COLO829 (cell line): ENCODE measurements around the gene TMEM163.
"Not testable (repeated sequence)": the region's sequence is repeated elsewhere in the genome, so short reads cannot be mapped to it uniquely, and the experiment has no call there.

Source experiments
- DNase-seq: peaks from one replicate; pipeline ENCODE4 v3.0.0; 2012; ENCODE audit warnings: low spot score

The TMEM163 gene

DNA sequence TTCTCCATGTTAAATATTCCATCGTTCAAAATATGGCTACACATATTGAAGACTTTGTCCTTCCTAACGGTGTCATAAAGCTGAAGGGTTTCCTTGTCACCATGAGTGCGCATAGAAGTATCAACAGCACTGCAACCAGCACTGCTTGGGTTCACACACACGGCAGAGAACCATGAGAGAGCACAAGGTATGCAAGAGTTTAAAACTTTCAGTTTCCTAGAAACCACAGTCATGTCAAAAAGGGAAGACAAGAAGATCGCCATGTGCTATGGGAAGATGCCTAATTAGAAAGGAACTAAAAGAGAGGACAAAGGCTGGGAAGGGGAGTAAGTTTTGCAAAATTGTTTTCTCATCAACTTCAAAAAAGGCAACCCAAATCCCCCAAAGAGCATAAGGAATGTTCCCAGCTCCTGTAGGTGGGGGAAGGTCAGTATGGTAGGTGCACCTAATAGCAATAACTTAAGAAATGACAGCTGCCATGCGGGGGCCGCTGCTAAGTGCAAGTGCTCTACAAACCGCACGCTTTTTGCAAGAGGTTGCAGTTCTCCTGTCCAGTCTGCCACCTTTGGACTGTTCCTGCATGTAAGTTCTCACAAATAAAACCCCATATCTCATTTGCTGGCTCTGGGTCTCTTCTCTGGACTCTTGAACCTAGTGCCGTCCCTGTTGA, 136.8 kb downstream of the TMEM163 start:
- no peak for DNase-seq

DNA sequence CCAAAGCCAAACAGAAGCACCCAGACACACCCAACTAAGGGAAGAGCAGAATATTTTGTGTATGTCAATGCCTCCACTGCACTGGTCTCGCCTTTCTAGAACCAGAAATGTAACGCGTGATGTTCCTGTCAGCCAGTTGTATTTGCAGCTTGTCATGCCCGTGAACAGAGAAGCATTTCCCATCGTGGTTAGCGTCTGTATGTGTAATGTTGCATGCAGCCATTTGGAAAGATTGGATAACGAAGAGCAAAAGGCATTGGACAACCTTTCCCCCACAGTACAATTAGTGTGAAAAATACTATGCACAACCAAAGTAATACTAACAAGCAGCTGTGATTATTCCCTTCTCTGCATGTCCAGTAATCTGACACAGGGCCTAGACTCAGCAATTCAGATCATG, 140.5 kb downstream of the TMEM163 start:
- DNase-seq = no peak

DNA sequence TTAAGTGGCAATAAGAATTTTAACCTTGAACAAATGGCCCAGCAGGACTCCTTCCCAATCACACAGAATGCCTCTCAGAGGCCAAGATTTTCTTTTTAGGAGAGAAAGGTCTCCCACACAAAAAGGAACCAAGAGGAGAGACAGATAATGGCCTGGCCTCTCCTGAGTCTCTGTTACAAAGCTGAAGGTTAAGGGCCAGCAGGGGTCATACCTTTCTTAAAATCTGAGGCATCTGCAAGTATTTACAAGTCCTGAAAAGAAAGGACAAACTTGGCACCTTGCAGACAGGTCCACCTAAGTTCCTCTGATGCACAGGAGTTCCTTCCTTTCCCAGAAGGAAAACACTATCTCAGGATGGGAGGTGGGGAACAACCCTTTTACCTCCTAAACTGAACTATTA, 142.3 kb downstream of the TMEM163 start:
- no peak for DNase-seq

DNA sequence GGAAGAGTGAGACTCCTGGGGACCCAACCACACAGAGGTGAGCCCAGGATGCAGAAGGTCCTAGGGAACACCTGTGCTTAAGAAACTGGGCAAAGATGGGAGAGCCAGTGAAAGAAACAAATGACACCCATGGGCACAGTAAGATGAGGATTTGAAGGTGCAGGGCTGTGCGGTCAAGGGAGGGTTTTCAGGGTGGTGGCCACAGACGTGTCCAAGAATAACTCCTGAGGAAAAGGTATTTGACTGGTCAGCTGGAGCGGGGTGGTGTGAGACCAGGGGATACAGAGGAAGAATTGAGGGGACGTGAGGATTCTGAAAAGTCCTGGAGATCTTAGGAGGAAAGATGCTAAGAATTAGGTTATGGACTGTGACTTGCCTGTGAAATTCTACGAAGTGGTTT, 142.9 kb downstream of the TMEM163 start:
- DNase-seq = no peak

DNA sequence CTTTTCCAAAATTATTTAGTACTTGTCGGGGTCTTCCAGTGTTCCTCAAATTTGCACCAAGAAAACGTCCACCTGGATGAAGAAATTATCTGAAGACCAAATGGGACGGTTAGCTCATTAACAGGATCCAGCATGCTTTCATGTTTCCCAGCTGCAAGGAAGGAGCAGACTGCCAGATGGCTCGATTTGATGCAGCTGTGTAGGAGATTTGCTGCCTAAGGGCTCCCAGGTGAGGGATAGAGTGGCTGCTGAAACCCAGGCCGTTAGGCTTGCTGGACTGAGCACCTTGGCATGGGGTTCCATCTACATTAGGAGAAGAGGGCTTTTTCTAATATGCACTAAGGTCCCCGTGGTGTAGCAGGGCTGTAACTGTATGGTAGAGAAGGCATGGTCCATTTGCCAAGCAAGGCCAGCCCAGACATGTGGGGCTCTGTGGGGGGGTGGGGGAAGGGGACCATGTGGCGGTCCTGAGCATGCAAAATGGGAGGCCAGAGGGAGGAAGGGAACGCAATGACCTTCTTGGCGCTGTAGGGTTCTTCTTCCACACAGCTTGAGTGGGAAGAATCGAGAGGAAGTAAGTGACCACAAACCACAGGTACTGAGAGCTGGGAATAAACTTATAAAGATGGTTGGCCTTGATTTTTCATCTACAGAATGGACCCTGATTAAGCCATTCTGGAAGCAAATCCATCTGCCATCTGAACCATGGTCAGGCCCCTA, 144.0 kb downstream of the TMEM163 start:
- no peak for DNase-seq

DNA sequence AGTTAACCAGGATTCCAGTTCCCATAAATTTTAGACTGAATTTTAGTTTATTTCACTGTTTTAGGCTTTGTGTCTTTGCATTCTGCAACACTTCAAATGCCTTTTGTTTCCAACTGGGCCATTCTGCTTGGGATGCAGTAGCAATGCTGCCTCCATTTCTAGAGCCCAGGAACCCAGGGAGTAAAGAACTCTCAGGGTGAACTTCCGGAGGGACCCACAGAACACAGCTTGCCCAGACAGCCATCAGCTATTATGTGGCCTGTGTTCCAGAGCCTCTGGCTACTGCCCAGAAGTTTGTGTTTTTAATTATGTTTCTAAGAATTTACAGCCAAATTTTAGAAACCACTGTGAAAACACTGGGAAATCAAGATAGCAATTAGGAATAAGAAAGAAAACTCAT, 145.1 kb downstream of the TMEM163 start:
- DNase-seq = no peak

DNA sequence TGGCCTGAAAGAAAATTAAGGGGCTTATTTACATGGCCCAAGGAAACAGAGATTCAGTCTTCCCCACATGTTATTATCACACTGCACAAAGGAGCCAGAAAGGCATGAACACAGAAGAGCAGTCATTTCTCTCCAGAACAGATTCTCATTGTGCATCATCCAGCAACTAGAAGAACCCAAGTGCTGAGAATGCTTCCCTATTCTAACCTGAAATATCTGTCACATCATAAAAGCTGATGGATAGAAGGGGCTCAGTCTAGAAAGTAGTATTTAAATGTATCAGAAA, 145.8 kb downstream of the TMEM163 start:
- DNase-seq = no peak

DNA sequence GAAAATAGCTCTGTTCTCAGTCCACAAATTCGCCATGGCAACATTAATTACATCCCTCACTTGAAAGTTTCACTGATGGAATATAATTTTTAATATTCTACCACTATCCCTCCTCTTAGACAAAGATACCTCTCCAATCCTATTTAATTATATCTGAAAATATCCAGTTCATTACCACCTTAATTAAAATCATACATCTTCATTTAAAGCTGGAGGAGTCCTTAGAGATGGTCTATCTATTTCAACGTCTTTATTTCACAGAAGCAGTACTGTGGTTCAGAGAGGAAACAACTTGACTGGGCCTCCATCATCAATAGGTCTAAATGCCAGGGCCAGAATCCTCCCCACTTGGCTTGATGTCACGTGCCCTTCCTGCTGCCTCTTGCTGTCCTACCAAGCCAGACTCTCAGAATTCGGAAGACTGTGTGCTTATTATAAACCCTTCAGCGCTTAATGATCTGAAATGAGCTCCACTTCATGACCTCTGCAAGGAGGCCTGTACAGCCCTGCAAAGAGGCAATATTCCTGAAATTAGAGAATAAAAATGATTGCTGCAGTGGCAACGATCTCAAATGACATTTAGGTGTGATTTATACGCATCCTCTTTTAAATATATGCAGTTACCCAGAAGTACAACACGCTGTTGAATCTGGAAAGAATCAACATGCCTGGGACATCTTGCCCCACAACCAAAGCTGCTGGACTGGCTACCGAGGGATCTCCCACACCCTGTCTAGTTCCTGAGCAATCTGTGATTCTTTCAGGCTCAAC, 146.3 kb downstream of the TMEM163 start:
- DNase-seq = no peak

DNA sequence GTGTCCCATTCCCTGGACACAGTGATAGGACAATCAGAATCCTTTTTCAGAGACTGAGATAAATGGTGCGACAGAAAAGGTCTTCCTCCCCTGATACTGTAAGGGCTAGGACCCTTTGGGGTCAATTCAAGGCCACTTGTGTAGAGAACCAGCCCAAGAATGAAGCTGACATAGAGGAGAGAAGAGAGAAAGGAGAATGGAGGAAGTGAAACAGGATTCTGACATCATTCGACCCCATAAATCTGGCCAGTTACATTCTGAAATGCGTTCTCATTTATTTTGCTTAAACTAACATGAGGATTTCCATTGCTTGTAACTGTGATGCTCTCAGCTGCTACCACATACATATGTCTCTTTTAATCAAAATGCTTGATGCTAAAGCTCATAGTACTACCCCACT, 148.1 kb downstream of the TMEM163 start:
- DNase-seq = no peak

DNA sequence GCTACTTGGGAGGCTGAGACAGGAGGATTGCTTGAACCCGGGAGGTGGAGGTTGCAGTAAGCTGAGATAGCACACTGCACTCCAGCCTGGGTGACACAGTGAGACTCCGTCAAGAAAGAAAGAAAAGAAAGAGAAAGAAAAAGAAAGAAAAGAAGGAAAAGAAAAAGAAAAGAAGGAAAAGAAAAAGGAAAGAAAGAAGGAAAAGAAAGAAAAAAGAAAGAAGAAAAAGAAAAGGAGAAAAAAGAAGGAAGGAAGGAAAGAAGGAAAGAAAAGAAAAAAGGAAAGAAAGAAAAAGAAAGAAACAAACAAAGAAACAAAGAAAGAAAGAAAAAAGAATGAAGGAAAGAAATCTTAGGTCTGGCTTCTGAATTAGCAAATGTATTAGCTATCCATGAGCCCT, 150.4 kb downstream of the TMEM163 start:
- DNase-seq = no peak

DNA sequence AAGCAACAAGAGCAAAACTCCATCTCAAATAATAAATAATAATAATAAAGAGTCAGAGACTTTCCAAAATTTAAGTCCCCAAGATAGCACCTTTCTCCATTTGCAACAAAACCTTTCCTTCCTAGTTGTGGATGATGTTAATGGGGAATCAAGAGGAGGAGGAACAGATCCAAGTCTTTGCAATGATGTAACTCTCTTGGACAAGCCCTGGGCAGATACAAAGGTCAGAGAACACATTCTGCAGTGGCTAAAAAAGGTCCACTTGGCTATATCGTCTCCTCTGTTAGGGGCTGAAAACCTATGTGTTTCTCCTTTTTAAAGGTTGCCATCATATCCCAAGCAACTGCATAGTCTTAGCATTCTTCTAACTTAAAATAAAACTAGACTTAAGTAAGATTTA, 151.1 kb downstream of the TMEM163 start:
- DNase-seq = no peak

DNA sequence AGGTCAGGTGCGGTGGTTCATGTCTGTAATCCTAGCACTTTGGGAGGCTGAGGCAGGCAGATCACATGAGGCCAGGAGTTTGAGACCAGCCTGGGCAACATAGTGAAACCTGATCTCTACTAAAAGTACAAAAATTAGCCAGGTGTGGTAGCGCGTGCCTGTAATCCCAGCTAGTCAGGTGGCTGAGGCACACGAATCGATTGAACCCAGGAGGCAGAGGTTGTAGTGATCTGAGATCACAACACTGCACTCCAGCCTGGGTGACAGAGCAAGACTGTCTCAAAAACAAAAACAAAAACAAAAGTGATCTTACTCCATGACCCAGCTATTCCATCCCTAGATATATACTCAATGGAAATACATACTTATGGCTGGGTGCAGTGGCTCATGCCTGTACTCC, 153.8 kb downstream of the TMEM163 start:
- DNase-seq = not testable (repeated sequence)

DNA sequence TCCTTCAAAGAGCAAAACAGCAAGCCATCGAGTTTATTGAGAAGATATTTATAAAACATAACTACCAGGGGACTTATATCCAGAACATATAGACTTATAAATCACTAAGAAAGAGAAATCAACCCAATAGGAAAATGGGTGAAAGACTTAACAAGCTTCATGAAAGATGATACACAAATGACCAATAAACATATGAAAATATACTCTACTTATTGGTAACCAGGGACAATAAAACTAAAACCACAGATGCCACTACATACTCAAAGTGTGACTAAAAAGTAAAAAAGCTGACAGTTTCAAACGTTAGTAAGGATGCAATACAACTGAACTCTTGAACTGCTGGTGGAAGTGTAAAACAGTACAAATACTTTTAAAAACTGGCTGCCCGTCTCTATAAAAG, 154.3 kb downstream of the TMEM163 start:
- DNase-seq = no peak

DNA sequence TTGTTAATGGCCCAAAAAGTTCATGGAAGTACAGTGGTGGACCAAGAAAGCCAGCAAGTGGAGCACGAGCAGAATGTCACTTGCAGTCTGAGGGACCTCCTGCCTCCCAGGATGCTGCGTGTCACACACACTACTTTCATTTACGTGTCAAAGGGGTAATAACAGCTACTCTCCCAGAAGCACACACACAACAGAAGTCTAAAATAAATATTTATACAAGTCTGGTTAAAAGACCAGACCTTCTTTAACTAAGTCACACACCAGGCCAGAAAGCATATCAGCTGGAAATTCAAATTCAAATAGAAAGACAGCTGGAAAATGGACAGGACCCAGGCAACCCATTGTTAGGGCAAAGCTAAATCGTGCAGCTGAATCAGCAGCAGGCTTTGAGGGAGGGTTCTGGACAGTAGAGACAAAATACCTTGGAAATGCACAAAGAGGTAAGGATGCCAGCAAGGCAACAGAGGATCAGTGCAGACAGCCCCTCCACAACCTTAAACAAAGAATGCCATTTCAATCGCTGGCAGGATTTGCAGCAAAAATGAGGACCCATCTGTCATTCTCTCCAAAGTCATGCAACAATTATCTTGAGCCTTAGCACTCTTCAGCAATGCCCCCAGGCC, 160.5 kb downstream of the TMEM163 start:
- DNase-seq = no peak

DNA sequence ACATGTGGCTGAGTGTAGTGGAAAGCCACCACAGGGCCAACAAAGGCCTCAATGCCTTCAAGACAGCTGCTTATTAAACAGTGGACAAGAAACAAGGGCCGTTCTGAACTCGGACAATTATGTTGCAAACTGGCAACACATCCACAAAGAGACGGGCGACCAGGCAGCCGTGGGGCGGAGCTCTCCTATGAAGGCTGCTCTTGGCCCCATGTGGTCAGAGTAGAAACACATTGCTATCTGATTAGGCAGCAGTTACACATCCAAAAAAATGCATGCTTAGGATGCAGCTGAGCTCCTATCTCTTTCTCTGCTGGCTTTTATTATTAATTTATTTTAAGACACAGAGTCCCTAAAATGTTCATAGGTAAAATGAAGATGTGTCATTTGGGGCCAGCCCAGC, 163.4 kb downstream of the TMEM163 start:
- DNase-seq = no peak

DNA sequence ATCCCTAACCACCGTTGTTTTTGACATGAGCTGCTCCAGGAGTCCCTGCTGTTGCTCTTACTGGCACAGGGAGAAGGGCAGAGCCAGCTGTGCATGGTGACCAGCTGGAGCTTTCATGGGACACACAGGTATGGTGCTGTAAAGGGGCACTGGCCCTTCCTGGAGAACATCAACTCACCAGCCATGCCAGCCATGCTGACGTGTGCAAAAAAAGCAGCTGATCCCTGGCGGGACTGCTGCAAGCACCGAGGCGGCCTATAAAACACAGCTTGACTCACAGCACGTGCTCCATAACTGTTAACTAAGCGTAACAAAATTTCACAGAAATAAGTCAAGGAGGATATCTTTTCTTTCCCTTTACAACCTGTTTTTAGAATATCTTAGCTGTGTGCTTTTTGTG, 165.1 kb downstream of the TMEM163 start:
- DNase-seq = no peak

DNA sequence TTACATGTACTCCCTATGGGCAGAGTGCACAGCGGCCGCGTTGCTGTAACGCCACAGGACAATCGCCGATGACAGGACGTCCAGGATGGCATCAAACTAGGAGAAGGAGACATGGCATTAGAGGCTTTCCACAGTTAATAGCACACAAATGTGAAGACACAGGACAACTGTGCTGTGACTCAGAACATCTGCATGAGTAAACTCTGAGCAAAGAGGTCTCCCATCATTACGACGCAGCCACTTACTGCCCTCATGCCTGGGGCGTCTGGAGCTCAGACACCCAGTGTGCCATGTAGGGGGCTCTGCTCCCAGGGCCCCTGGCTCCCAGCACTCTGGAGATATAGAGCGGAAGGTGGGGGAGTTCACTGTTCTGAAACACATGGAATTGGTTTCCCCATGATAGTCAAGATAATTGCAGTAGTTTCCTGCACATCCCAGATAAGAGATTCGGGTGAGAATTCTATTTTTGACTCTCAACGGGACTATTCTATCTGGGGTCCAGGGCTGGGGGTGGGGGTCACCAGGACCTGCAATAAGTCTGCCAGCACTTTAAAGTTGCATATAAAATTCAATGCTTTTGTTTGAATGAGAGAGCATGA, 168.1 kb downstream of the TMEM163 start:
- no peak for DNase-seq

DNA sequence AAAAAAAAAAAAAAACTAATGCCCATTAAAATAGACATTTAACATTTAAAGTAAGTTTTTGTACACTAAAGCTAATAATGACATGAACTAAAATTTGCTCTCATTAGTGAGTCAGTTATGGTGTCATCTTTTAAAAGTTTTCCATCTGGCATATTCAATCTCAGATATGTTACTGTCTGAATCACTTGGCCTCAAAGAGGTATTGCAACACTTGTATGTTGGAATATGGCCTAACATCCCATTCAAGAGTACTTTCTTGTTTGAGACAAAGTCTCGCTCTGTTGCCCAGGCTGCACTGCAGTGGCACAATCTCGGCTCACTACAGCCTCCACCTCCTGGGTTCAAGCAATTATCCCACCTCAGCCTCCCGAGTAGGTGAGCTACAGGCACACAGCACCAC, 169.7 kb downstream of the TMEM163 start:
- no peak for DNase-seq

DNA sequence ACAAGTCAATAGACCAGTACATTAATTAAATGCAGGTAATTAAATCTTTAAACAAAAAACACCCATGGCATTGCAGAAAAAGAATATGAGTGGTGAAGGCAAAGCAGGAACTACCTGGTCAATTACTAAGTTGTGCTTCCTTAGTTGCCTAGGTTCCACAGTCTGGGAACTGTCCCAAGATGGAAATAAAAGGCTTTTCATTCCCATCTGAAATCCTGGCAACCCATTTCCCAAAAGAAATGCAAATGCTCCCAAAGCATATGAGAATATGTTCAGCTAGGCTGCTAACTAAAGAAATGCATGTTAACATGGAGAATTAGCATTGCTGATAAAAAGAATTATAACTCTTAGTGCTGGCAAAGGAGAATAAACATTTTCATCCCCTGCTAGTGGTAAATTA, 177.8 kb downstream of the TMEM163 start:
- peak; percentile 8 for DNase-seq

DNA sequence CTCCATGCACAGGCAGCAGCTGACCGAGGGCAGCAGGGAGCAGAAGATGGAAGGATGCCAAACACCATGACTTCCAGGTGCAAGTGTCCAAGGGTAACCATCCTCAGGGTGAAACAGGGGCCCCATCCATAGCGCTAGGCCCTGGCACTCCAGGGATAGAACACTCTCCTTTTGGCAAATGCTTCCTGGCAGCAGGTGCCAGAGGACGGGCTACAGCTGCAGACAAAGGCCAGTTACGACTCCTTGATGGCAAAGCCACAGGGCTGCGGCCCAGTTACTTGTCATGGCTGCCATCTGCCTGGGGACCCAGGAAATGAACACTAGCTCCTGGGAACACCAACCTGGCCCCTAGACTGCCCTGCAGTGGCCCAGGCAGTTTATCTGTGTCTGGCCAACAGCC, 178.8 kb downstream of the TMEM163 start:
- DNase-seq = no peak

DNA sequence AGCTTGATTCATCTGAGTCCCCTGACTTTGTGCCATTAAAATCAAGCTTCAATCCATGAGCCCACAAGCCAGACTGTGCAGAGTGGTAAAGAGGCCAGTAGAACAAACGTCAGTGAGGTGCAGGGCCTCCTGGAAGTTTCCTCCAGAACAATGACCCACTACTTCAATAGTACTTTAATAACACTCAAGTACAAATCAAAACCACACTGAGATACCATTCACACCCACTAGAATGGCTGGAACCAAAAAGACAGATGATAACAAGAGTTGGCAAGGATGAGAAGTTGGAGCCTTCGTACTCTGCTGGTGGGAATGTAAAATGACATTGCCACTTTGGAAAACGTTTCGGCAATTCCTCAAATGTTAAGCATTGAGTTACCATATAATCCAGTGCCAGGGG, 181.1 kb downstream of the TMEM163 start:
- no peak for DNase-seq

DNA sequence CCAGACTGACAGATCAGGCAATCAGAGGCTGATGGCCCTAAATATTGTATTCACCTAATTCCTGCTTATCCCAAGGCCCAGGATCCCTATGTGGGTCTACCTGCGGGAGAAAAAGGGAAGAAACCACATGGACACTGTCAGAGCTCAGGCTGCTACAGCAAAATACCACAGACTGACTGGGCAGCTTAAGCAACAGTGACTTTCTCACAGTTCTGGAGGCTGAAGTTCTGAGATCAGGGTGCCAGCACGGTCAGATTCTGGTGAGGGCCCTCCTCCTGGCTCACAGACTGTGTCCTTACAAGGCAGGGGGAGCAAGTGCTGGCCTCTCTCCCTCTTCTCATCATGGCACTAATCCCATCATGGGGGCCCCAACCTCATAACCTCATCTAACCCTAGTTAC, 181.7 kb downstream of the TMEM163 start:
- DNase-seq = no peak

DNA sequence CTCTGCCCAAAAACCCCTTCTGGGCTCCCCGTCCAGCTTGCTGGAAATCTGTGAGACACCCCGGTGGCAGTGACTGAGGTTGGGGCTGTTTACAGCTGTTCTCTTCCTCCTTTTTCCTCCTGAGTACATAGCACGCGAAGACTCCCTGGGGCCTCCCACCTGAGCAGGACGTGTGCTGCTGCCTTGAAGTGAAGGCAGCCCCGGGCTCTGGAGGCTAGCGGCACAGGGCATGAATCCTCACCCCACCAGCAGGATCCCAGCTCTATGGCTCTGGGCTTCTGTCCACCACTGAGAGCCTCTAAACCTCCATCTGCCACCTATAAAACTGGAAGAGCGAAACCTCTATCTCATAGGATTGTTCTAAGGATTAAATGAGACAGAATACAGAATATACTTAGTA, 182.5 kb downstream of the TMEM163 start:
- DNase-seq = no peak
